SKM-1 treated with dmso at 0.1 percent for 144 hours (cell line): ENCODE measurements around the gene CRYAA.

ENCODE experiments used
- DNase-seq: peaks from one replicate; lab custom pipeline; 2025; ENCODE audit not compliant: unreplicated experiment; lab: John Stamatoyannopoulos, UW

The CRYAA gene

GRCh38 chr21:43201491-43201890 lies 32.7 kb downstream of the CRYAA start:
- DNase-seq: no peak

GRCh38 chr21:43203591-43203990 lies 34.8 kb downstream of the CRYAA start:
- DNase-seq: no peak

DNA sequence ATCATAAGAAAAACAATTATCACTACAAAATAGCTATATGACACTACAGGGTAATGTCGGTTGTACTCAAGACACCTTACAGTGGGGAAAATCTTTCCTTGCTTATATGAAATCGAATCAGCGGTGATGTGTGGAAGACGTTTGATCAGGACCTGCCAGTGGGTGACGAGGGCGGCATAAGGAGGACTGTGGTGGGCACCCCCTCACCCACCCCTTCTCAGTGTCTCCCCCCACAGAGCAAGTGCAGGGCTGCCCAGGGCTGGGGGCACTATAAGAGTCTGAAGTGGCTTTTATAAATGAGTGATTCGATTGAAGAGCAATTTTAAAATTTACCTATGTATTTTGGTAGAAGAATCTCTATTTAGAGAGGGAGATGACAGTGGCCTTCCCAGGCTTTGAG lies 35.8 kb downstream of the CRYAA start:
- DNase-seq: no peak

- DNase-seq: no peak
These were observed 37.6 kb downstream of the CRYAA start for GRCh38 chr21:43206231-43207042.

DNA sequence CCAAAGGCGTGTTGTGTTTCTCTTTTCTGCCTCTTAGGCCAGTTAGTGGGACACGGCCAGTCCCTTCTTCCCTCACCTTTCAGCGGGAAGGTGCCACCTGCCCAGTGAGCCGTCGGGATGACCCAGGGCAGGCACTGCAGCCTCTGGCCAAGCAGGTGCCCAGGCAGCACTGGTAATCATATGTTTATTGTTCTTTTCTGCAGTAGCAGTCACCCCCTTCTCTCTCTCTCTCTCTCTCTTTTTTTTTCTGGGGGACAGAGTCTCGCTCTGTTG lies 38.2 kb downstream of the CRYAA start:
- no peak for DNase-seq

DNA sequence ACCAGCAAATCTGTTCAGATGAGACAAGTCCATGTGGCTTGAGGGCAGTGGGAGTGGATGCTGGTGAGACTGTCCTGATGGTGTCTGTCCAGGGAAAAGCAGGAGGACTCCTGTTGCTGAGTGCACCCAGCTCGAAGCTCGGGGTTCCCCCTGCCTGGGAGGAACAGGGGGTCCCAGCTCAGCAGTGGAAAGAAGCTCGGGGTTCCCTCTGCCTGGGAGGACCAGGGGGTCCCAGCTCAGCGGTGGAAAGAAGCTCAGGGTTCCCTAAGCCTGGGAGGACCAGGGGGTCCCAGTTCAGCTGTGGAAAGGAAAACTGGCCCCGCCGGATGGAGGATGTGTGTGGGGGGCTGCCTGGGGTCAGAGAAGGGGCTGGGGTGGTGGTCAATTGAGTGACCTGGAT lies 39.1 kb downstream of the CRYAA start:
- DNase-seq: no peak

- DNase-seq: no peak
These were observed 39.9 kb downstream of the CRYAA start for GRCh38 chr21:43208561-43209332.

DNA sequence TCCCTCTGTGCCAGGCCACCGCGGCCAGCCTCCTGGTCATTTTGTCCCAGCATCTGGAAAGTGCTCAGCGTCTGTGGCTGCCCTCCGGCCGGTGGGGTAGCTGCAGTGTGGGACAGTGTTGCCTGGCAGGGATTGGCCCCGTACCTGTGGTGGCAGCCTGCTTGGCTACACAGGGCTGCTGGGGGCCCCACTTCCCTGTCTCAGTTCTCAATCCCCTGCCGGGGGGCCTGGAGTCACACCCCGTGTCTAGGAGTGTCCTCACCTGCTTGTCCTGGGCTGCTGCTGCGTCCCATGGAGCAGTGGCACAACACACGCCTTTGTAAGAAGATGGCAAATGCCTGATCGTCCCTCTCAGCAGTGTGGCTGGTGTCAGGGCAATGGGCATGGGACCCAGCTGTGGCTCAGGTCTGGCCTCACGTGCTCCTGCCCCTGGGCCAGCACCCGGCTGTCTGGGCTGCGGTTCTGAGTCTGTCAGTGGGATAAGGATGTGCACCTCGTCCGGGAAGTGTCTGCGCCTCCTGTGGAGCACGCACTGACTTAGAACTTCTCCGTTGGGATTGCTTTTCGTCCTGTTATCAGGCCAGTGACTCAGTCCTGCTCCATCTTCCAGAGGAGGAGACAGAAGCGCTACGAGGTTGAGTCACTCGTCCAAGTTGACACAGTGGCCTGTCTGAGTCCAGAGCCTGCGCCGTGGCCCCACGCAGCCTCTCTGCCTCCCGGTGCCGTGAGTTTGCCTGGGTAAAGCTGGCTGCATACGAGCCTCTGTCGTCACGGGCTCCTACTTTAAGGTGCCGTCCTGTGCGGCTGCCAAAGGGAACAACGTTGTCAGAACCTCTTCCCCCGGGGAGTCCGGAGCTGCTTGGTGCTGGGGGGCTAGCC lies 41.0 kb downstream of the CRYAA start:
- no peak for DNase-seq

DNA sequence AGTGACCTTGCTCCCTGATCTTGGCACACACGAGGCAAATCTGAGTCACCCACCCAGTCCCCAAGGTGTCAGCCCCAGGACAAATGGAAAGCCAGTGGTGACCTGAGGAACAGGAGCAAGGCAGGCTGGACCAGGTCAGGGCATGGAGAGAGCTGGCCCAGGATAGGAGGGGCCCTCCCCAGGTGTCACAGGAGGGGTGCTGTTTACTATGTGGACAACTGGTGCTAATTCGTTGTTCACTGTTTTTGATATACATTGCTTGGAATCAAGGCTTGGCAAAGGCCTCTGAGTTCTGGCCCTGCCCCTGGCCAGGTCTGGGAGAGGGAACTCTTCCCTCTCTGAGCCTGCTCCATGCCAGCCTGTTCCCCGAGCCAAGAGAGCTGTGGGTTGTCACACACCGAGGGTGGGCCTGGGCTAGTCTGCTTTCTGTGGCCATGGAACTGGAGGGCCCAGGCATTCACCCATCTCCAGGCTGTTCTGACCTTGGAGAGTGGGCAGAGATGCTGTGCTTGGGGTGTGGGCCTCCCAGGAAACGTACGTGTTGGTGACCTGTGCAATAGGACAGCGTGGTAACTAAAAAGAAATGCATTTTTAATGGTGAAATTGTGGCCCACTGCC lies 41.8 kb downstream of the CRYAA start:
- DNase-seq: no peak

DNA sequence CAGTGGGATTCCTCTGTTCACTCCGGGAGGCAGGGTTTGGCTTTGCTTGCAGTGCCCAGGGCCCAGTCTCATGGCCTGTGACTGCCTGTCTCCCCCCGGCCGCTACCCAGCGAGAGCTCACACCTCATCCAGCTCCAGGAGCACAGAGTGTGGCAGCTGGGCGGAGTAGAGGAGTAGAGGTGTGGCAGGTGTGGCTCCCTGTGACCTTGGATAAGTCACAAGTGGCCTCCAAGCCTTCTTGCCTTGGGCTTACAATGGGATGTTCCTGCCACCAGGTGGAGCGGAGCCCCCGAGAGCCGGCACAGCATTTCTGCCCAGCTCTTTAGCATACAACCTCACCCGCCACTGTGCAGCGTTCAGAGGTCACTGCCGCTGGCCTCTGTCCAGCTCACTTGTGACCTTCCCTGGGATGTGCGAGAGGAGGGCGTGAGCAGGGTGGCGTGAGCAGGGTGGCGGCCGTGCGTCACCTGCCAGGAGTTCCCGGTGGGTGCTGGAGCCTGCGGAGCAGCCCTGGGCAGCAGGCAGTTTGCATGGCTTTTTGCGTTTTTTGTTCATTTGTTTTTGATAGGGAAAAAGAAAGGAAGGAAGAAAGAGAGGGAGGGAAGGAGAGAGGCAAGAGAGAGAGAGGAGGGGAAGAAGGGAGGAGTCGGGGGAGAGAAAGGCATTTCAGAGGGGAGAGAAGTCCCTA lies 42.4 kb downstream of the CRYAA start:
- no peak for DNase-seq

- DNase-seq: no peak
These were observed 42.9 kb downstream of the CRYAA start for GRCh38 chr21:43211760-43212115.
